GF-D8 (cell line): ENCODE data around the gene KLHL26.
A peak's percentile ranks its signal among the peaks of the same experiment; 100 is the strongest.
"Not testable (repeated sequence)": the region's sequence is repeated elsewhere in the genome, so short reads cannot be mapped to it uniquely, and the experiment has no call there.

Source experiments
- DNase-seq: peaks from one replicate; lab custom pipeline; 2025; lab: John Stamatoyannopoulos, UW

The KLHL26 gene

GRCh38 chr19:18666317-18666716, 29.5 kb downstream of the KLHL26 start:
- no peak for DNase-seq

GRCh38 chr19:18666784-18667183, 30.0 kb downstream of the KLHL26 start:
- no peak for DNase-seq

GRCh38 chr19:18667531-18668251, 30.9 kb downstream of the KLHL26 start:
- no peak for DNase-seq

GRCh38 chr19:18668252-18668631, 31.4 kb downstream of the KLHL26 start:
- no peak for DNase-seq

GRCh38 chr19:18668744-18669523, 32.1 kb downstream of the KLHL26 start:
- DNase-seq: no peak

- no peak for DNase-seq
Observed at GRCh38 chr19:18669524-18669817, 32.6 kb downstream of the KLHL26 start.

- no peak for DNase-seq
Observed at GRCh38 chr19:18669883-18670282, 33.1 kb downstream of the KLHL26 start.

- no peak for DNase-seq
Observed at GRCh38 chr19:18670312-18670711, 33.5 kb downstream of the KLHL26 start.

- DNase-seq: no peak
Observed at GRCh38 chr19:18671303-18672043, 34.6 kb downstream of the KLHL26 start.

- DNase-seq: no peak
Observed at GRCh38 chr19:18672044-18672451, 35.2 kb downstream of the KLHL26 start.

GRCh38 chr19:18672606-18673337, 35.9 kb downstream of the KLHL26 start:
- DNase-seq: no peak

GRCh38 chr19:18674616-18675015, 37.8 kb downstream of the KLHL26 start:
- no peak for DNase-seq

GRCh38 chr19:18675779-18676178, 39.0 kb downstream of the KLHL26 start:
- DNase-seq: no peak

- DNase-seq: no peak
Observed at GRCh38 chr19:18676692-18677091, 39.9 kb downstream of the KLHL26 start.

GRCh38 chr19:18677156-18677555, 40.3 kb downstream of the KLHL26 start:
- DNase-seq: no peak

- not testable (repeated sequence) for DNase-seq
Observed at GRCh38 chr19:18680148-18680547, 43.3 kb downstream of the KLHL26 start.

- no peak for DNase-seq
Observed at GRCh38 chr19:18682807-18683108, 45.9 kb downstream of the KLHL26 start.

- DNase-seq: peak; percentile 57
Observed at GRCh38 chr19:18683109-18683957, 46.5 kb downstream of the KLHL26 start, which contains the start of gene CRTC1. TSS of gene CRTC1 (plus strand) at chr19:18683680. CDS start at chr19:18683703, 23 bp downstream.

- no peak for DNase-seq
Observed at GRCh38 chr19:18683958-18684641, 47.3 kb downstream of the KLHL26 start.

GRCh38 chr19:18684642-18684993, 47.8 kb downstream of the KLHL26 start:
- DNase-seq: no peak
